HEK293T (cell line): ENCODE results near the gene EVA1C.

Source experiments
- L3MBTL2 ChIP-seq: fragments of 450-650 bp; conservative IDR thresholded peaks from 2 replicates; pipeline ENCODE4 v1.6.1; 2016; ENCODE audit warnings: mild to moderate bottlenecking
- SP1 ChIP-seq: fragments of 450-650 bp; IDR thresholded peaks from 2 replicates; pipeline ENCODE4 v1.6.1; 2017
- SUZ12 ChIP-seq: fragments of 450-650 bp; IDR thresholded peaks from 2 replicates; pipeline ENCODE4 v1.6.1; 2016; ENCODE audit warnings: mild to moderate bottlenecking
- ZNF384 ChIP-seq: fragments of 450-650 bp; IDR thresholded peaks from 2 replicates; pipeline ENCODE4 v1.6.1; 2016

- TF ChIP-seq SUZ12 (no peak), ZNF384 (no peak), L3MBTL2 (no peak), SP1 (no peak)
Observed at GRCh38 chr21:32537569-32537881, 125.0 kb downstream of the EVA1C start.
